NK-92 (cell line): ENCODE measurements around the gene TRAF4.
"Not testable (repeated sequence)": the region's sequence is repeated elsewhere in the genome, so short reads cannot be mapped to it uniquely, and the experiment has no call there.

Experiments used
- DNase-seq: peaks from one replicate; lab custom pipeline; 2025; ENCODE audit not compliant: unreplicated experiment; lab: John Stamatoyannopoulos, UW

Gene TRAF4

GRCh38 chr17:28726627-28727491 lies 17.0 kb upstream of the TRAF4 start:
- peak; percentile 41 for DNase-seq

DNA sequence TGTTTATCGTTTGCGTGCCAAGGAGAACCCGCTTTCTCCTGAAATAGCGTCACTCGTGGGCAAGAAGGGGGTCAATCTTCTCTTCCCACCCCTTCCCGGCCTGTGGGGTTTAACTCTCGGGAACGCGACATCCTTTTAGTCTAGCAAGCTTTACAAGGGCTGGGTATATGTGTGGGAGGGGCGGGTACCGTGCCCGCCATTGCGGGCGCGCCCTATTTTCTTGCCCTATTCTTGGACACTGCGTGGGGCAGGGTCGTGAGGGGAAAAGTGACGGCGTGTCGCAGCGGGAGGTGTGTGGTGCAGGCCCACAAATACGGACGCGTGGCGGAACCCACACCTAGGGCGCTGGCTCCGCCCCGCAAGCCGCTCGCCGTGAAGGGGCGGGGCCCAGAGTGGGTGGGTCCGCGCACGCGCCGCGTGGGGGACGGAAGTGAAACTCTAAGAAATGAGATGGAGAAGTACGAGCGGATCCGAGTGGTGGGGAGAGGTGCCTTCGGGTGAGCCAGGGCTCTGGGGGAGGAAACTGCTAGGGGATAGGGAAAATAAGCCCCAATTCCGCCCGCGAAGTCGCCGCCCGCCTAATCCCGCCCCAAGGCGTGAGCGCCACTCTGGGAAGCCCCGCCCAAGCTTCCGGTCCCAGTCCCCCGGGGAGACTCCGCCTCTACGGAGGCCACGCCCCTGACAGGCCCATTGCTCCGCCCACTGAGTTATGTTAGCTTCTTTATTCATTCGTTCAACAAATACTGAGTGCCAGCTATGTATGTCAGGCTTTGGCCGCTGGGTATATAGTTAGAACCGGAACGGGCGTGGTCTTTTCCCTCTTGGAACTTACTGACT lies 15.2 kb upstream of the TRAF4 start, which contains the start of gene NEK8:
Gene NEK8 (plus strand): TSS at position 425 of the 837 bp plus-strand sequence. CDS start 26 bp downstream, at position 451.
- DNase-seq = peak; percentile 77

GRCh38 chr17:28729950-28730330 lies 13.9 kb upstream of the TRAF4 start:
- DNase-seq = no peak

GRCh38 chr17:28733346-28733745 lies 10.5 kb upstream of the TRAF4 start:
- DNase-seq = no peak

DNA sequence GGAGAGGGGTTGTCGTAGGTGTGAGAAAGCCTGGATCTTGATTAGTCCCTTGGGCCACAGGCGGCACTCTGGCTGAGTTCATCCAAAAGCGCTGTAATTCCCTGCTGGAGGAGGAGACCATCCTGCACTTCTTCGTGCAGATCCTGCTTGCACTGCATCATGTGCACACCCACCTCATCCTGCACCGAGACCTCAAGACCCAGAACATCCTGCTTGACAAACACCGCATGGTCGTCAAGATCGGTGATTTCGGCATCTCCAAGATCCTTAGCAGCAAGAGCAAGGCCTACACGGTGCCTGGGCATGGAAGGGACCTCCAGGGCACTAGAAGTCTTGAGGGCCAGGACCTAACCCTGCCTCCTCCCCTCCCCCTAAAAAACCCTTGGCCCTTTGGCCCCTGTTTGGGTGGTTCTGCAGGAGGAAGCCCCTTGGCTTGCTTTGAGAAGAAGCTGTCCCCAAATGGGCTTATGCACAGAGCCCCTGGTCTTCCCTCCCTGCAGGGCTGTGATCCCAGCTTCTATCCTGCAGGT lies 9.0 kb upstream of the TRAF4 start:
- DNase-seq = no peak

GRCh38 chr17:28735242-28735722 lies 8.5 kb upstream of the TRAF4 start:
- no peak for DNase-seq

- DNase-seq = not testable (repeated sequence)
Observed at GRCh38 chr17:28735913-28736769, 7.7 kb upstream of the TRAF4 start.

DNA sequence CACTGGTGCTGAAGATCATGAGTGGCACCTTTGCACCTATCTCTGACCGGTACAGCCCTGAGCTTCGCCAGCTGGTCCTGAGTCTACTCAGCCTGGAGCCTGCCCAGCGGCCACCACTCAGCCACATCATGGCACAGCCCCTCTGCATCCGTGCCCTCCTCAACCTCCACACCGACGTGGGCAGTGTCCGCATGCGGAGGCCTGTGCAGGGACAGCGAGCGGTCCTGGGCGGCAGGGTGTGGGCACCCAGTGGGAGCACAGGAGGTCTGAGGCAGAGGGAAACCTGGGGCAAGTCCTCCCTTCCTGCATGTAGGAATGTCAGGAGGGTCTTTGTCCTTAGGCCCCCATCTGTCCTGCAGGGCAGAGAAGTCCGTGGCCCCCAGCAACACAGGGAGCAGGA lies 6.5 kb upstream of the TRAF4 start:
- DNase-seq = no peak

GRCh38 chr17:28737770-28738679 lies 5.8 kb upstream of the TRAF4 start:
- DNase-seq = no peak

DNA sequence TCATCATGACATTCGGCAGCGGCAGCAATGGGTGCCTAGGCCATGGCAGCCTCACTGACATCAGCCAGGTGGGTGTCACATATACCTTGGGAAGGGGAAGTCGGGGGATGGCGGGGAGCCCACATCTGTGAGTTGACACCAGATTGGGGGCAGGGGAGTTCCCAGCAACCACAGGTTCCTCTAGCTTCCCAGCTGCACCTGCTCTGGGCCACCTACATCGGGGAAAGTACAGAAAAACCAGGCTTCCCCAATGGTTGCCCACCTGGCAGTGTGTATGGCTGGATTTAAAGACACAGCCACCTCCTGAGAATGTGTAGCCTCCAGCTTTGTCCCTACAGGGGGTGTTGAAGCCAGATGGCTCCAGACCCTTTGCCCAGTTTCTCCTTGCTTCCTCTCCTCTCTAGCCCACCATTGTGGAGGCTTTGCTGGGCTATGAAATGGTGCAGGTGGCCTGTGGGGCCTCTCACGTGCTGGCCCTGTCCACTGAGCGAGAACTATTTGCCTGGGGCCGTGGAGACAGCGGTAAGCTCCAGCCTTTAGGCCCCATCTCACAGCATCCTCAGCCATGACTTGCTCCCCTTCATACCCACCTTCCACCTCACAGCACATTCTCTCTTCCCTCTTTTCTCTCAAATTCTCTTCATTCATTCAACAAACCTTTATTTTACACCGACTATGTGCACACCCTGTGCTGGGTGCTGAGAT lies 5.0 kb upstream of the TRAF4 start:
- no peak for DNase-seq

DNA sequence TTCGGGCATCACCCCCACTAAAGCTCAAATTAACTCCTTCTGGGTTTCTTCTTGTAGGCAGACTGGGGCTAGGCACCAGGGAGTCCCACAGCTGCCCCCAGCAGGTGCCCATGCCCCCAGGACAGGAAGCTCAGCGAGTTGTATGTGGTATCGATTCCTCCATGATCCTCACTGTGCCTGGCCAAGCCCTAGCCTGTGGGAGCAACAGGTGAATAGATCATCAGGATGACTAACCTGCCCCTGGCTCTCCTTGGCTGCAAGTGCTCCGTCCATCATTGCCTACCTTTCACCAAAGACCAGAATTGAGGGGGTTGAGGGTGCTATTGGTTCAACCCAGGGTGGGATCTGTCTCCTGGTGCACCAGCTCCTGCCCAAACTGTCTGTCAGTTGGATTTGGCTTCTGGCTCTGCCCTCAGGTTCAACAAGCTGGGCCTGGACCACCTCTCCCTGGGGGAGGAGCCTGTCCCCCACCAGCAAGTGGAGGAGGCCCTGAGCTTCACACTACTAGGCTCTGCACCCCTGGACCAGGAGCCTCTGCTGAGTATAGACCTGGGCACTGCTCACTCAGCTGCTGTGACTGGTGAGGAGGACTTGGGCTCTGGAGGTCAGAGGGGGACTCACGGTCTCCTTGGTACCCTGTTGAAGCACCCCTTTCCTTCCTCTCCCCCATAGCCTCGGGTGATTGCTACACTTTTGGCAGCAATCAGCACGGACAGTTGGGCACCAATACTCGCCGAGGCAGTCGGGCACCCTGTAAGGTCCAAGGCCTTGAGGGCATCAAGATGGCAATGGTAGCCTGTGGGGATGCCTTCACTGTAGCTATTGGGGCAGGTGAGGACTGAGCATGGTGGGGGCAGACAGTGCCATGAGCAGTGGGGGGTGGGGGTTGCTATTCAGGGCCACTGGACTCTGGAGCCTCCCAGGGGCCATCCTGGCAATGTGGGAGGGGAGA lies 3.1 kb upstream of the TRAF4 start:
- DNase-seq = no peak

- DNase-seq = no peak
Observed at GRCh38 chr17:28741358-28742349, 2.2 kb upstream of the TRAF4 start.

- no peak for DNase-seq
Observed at GRCh38 chr17:28744104-28744971, 527 bp downstream of the TRAF4 start.

DNA sequence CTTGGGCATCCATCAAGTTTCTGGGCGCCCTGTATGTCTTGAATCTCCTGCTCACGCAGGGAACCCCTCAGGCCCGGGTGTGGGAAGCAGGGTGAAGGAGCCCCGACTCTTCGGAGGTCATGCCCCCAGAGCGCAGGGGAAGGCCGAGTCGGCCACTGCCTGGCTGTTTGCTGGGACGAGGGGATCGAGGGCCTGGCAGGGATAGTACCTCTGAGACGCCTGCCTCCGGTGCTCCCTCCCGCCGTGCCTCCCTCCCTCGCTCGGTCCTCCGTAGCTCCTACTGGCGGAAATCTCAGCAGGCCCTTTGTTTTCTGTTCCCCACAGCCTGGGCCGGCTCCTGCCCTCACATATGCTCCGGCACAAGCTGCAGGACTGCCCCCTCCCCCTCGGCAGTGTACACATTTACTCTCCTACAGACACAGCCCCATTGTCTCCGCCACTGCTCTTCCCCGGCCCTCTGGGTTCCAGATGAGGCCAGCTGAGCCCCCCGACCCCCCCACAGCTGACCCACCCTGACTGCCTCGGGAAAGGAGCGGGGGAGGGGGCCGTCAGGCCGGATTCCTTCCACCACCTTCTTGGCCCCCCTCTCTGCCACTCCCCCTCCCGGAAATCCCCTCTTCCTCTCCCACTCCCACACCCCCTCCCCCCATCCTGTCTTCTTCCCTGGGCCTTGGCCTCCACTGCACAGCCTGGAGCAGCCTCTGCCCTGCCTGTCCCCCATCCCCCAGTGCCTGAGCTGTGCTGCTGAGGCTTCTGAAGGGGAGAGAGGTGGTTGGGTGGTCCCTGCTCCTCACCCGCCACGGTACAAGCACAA lies 1.4 kb downstream of the TRAF4 start:
- DNase-seq = no peak
